Neuron (in vitro differentiated cells): Measurements from ENCODE around the gene HYDIN.
"Not testable (repeated sequence)": the region's sequence is repeated elsewhere in the genome, so short reads cannot be mapped to it uniquely, and the experiment has no call there.

Experiments
- H2AFZ ChIP-seq: one replicate; pipeline ENCODE4 v1.6.1; 2013; ENCODE audit warnings: low read depth, mild to moderate bottlenecking, inconsistent platforms, low read length, moderate library complexity
- H3K27me3 ChIP-seq: one replicate; pipeline ENCODE4 v1.6.1; 2013; ENCODE audit warnings: low read length; ENCODE audit not compliant: insufficient read depth
- H3K36me3 ChIP-seq: one replicate; pipeline ENCODE4 v1.6.1; 2013; ENCODE audit warnings: low read length; ENCODE audit not compliant: insufficient read depth
- H3K4me1 ChIP-seq: one replicate; pipeline ENCODE4 v1.6.1; 2013; ENCODE audit warnings: low read length; ENCODE audit not compliant: insufficient read depth
- H3K4me3 ChIP-seq: 2 replicates; pipeline ENCODE4 v1.5.1; 2013; ENCODE audit warnings: mild to moderate bottlenecking, low read length, moderate library complexity
- H3K9me3 ChIP-seq: one replicate; pipeline ENCODE4 v1.6.1; 2013; ENCODE audit warnings: low read length

Gene HYDIN

DNA sequence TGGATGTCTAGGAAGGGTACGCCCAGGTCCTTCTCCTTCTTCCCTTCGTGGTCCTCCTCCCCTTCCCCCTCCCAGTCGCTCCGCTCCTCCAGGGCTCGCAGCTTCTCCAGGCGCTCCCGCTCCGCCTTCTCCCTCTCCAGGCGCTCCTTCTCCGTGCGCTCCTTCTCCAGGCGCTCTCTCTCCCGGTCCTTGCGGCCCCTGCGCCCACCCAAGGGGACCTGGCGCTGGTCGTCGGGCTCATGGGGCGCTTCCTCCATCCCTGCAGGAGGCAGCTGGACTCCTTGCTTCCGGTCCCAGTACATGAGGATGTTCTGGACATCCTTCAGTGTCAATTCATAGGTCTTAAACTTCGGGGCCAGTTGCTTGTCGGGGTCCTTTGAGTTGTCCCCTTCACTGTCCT, 309.9 kb downstream of the HYDIN start:
- H3K4me3 ChIP-seq, H3K36me3 ChIP-seq, H3K9me3 ChIP-seq, H3K27me3 ChIP-seq, H3K4me1 ChIP-seq, H2AFZ ChIP-seq: not testable (repeated sequence)

DNA sequence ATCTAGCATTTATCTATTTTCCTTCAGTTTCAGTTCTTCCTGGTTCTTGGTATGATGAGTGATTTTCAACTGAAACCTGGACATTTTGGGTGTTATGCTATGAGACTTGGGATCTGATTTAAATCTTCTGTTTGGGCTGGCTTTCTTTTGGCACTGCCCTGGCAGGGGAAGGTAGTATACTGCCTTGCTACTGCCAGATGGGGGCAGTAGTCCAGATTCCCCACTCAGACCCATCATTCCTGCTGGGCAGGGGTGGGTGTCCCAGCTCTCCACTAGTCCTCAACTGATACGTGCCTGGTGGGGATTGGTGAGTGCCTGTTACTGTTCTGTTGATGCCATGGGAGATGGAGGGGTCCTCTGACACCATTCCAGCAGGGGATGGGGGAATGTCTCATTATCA, 342.3 kb downstream of the HYDIN start:
- H3K9me3 ChIP-seq, H2AFZ ChIP-seq: not testable (repeated sequence)

DNA sequence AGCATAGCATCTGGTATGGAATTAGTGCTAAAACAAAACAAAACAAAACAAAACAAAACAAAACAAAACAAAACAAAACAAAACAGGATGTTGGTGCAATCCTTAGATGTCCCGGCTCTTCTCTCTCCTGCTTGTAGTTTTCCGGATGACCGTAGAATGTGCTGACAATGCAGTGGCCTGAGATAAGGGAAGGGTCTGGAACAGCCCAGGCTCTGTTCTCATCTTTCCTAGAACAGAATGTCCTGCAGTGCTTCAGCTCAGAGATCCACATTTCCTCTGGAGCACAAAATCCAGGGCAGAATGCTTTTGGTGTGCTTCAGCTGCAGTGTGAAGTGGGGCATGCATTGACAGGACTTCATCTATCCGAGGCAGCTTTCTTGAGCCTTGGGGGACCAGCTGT, 345.9 kb downstream of the HYDIN start:
- not testable (repeated sequence) for H2AFZ ChIP-seq, H3K4me1 ChIP-seq, H3K27me3 ChIP-seq, H3K9me3 ChIP-seq, H3K4me3 ChIP-seq, H3K36me3 ChIP-seq

More for the DNA sequence above, 342.3 kb downstream of the HYDIN start:
- H3K4me3 ChIP-seq, H3K27me3 ChIP-seq, H3K4me1 ChIP-seq, H3K36me3 ChIP-seq: not testable (repeated sequence)

GRCh38 chr16:70882311-70882710, 348.2 kb downstream of the HYDIN start:
- H3K4me3 ChIP-seq, H3K4me1 ChIP-seq, H3K36me3 ChIP-seq, H3K27me3 ChIP-seq, H2AFZ ChIP-seq, H3K9me3 ChIP-seq: not testable (repeated sequence)

- H3K36me3 ChIP-seq, H2AFZ ChIP-seq, H3K9me3 ChIP-seq, H3K4me3 ChIP-seq, H3K4me1 ChIP-seq, H3K27me3 ChIP-seq: not testable (repeated sequence)
Measured at GRCh38 chr16:70877895-70878294, 352.6 kb downstream of the HYDIN start.

DNA sequence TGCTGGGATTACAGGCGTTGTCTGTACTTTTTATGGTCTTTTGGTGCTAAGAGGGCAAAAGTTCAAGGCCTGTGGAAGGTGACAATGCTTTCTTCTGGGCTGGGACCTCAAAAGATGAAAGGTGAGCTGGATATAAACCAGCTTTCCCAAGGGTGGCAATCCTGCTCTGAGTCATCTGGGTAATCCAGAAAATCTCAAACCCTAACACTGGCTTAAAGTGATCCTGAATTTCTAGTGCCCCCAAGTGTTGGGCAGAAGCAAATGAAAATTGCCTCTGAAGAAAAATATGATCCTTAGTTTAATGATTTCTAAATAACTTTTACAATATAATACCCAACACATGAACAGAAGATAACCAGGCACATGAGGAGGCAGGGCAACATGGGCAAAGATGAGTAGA, 354.1 kb downstream of the HYDIN start:
- H3K4me1 ChIP-seq, H2AFZ ChIP-seq, H3K4me3 ChIP-seq, H3K36me3 ChIP-seq, H3K9me3 ChIP-seq, H3K27me3 ChIP-seq: not testable (repeated sequence)

DNA sequence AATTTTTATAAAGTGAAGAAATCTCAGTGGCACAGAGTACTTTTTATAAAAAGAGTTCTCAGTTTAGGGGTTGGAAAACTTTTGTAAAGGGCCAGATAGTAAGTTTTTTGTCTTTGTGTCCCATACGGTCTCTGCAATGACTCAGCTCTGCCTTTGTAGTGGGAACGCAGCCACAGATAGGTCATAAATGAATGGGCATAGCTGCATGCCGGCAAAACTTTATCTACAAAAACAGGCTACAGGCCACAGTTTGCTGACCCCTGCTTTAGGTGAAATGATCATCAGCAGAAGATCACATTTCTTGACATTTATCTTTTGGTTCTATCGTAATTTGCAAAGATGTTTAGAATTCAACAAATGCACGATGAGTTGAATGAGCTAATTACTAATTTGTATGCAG, 365.8 kb downstream of the HYDIN start:
- not testable (repeated sequence) for H3K36me3 ChIP-seq, H3K4me3 ChIP-seq, H2AFZ ChIP-seq, H3K27me3 ChIP-seq, H3K4me1 ChIP-seq, H3K9me3 ChIP-seq

DNA sequence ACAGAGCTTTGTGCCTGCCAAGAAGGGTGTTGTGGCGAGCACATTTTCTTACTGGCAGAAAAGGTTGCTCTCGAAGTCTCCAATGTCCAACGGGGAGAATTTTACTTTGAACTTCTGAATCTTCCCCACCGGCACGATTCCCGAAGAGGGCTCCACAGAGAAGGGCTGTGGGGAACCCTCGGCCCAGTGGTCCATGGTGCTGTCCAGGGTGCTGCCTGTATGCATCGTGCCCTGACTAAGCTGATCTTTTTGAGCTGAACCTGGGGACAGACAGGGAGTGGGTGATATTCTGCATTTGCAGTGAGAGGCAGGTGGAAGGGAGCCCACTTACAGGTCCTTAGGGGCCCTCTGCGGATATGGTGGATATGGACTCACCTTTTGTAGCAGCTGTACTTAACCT, 368.5 kb downstream of the HYDIN start:
- not testable (repeated sequence) for H3K4me3 ChIP-seq, H3K9me3 ChIP-seq, H3K36me3 ChIP-seq, H3K4me1 ChIP-seq, H2AFZ ChIP-seq, H3K27me3 ChIP-seq

GRCh38 chr16:70851299-70851698, 379.2 kb downstream of the HYDIN start:
- not testable (repeated sequence) for H3K36me3 ChIP-seq, H3K9me3 ChIP-seq, H3K4me1 ChIP-seq

DNA sequence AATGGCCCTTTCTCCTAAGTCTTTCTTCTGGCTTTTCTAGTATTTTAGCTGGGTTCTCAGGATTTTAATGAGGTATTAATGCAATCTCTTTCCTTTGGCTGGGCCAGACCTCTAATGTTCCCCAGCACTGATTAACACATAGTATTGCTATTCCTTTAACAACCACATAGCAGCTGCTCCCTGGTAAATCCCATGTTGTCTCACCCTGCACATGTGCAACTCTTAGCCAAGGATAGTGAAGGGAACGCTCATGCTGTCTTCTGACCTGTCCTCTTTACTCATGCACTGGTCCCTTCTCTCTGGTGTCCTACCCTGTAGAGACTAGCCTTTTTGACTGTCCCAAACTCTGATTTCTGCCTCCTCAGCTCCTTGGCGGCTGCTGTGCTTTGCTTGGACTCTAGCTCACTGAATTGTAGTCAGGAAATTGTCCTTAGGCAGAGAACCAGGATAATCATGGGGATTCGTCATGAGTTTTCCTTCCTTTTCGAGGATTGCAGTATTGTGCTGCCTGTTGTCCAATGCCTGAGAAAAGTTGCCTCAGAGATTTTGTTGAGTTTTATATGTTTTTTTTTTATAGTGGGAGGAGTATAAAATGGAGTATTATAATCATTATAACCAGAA, 406.9 kb downstream of the HYDIN start:
- not testable (repeated sequence) for H3K4me1 ChIP-seq, H2AFZ ChIP-seq, H3K36me3 ChIP-seq, H3K9me3 ChIP-seq, H3K4me3 ChIP-seq, H3K27me3 ChIP-seq

More at GRCh38 chr16:70851299-70851698, 379.2 kb downstream of the HYDIN start:
- not testable (repeated sequence) for H2AFZ ChIP-seq, H3K4me3 ChIP-seq, H3K27me3 ChIP-seq

DNA sequence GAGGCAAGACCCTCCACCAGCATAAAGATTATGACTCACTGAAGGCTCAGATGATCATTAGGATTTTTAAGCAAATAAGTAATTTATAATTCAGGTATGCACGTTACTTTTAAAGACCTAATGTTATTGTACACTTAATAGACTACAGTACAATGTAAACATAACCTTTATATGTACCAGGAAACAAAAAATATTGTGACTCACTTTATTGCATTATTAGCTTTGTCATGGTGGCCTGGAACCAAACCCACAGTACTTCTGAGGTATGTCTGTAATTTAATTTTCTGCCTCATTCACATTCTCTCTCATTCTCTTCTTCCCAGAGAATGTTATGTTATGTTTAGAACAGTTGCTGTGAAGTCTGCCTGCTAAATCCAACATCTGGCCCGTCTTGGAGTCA, 407.8 kb downstream of the HYDIN start:
- H3K27me3 ChIP-seq, H3K36me3 ChIP-seq, H2AFZ ChIP-seq, H3K4me1 ChIP-seq, H3K9me3 ChIP-seq, H3K4me3 ChIP-seq: not testable (repeated sequence)

DNA sequence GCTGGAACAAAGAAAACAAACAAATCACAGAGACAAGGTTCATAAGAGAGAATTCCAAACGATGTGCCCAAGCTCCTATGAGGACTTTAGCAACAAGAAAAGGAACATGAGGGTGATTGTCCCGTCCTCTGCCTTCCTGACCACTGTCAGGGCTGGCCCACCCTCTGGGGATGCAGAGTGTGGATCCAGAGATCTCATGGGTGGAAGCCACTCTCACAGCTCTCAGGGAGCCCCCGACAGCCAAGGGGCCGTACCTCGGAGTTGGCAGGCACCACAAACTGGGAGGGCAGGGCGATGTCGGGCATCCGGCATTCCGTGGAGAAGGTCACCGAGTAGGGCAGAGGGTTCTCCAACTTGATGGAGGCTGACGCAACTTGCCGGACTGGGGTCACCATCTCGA, 412.4 kb downstream of the HYDIN start:
- not testable (repeated sequence) for H3K9me3 ChIP-seq, H3K27me3 ChIP-seq, H2AFZ ChIP-seq, H3K4me3 ChIP-seq, H3K36me3 ChIP-seq, H3K4me1 ChIP-seq

DNA sequence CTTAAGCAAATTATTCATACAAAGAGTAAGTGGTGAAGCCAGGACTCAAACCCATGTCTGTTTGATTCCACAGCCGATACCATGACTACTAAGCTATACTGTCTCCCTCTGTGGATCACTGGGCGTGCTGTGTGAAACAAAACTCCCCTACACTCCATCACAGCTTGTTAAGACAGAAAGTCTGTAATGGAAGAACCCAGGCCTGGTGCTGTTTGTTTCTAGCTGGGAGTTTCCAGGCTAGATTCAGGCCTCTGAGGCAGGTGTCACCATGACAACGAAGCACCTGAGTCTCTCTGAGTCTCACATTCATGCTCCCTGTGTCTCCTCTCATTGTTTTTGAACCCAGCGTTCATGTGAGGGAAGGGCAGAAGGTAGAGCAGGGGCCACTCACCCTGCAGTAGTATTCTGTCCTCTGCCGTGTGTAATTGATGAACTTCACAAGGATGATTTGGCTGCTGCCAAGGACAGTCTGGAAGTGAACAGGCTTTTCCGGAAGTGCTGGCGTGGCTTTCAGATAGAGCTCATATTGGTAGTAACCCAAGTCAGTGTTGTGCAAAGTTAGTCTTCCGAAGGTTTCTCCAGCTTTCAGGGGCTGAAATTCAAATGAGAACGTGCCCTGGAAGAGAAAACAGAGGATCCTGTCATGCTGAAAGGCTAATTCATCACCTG, 421.0 kb downstream of the HYDIN start:
- Histone ChIP-seq H2AFZ (no peak overlapping the region), H3K4me3 (no peak overlapping the region), H3K36me3 (no peaks in the 10 kb centered on the region), H3K27me3 (no peaks in the 10 kb centered on the region), H3K4me1 (peaks cover 7% of the 10 kb centered on the region), H3K9me3 (no peaks in the 10 kb centered on the region)

DNA sequence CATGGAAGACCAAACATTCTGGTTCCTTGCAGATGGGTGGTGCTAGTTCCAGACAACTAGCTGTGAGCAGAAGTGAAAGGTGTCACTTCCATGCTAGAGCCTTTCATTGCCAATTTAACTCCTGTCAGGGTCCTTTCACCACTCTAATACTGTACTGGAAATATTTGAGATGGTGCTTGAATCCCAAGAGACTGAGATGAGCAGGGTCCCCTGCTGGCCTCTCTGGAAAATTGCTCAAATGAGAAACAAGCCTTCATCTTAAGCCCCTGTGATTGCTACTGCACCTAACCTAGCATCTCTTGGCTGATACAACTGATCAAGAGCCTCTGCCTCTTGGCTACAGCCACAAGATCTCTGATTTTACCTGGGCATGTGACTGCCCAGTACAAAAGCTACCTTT, 422.2 kb downstream of the HYDIN start:
- no peak overlapping the region for H3K4me3 ChIP-seq
- H3K9me3 ChIP-seq = peaks cover 4% of the 10 kb centered on the region
- no peak overlapping the region for H2AFZ ChIP-seq
- H3K27me3 ChIP-seq = no peaks in the 10 kb centered on the region
- H3K4me1 ChIP-seq = peaks cover 7% of the 10 kb centered on the region
- no peaks in the 10 kb centered on the region for H3K36me3 ChIP-seq
